GM18526 (cell line): ENCODE results near the gene CCDC112.

Experiments used
- POLR2A ChIP-seq: IDR thresholded peaks from 3 replicates; pipeline ENCODE4 v1.6.1; 2011; ENCODE audit not compliant: insufficient read length; ENCODE audit errors: extremely low read depth

The CCDC112 gene

DNA sequence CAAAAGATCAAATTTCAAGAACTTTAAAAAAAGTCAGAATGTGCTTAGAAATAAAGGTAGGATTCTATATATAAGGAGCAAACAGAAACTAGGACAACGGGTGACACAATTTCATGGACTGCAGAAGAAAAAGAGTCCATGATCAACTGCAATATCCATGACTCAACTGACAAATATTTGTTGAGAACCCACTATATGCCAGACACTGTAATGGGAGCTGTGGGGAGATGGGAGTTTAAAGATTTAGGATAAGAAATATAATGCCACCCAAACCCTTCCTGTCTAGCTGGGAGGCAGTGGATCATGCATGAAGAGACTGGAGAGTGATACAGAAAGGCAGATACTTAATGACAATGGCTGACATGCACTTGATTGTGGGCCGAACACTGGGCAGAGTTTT is 27.6 kb upstream of the CCDC112 start:
- TF ChIP-seq POLR2A = no peak

DNA sequence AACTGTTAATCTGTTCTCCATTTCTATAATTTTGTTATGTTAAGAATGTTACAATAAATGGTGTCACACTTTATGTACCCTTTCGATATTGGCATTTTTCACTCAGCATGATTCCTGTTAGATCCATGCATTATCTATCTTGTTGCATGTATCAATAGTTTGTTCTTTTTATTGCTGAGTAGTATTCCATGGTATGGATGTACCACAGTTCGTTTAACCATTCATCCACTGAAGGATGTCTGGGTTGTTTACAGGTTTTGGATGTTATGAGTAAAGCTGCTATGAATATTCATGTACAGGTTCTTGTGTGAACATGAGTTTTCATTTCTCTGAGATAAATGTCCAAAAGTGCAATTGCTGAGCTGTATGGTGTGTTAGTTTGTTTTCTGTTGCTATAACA is 26.3 kb upstream of the CCDC112 start:
- no peak for TF ChIP-seq POLR2A

DNA sequence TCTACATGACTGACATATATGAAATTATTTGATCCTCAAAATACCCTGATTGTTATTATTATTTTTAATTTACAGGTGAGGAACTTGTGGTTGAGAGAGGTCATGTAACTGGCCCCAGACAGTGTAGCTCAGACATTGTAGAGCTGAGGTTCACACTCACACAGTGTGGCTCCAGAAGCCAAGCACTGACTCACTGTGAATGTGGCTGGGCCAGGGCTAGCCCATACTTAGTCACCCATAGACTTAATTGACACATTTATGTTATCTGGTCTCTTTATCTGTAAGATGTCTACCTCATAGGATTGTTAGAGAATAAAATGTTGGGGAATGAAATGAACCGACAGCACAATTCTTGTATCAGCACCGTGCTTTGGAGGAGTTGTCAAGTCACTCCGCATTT is 24.9 kb upstream of the CCDC112 start:
- TF ChIP-seq POLR2A = no peak

- no peak for TF ChIP-seq POLR2A
Observed at GRCh38 chr5:115320515-115320914, 24.1 kb upstream of the CCDC112 start.

- no peak for TF ChIP-seq POLR2A
Observed at GRCh38 chr5:115320006-115320405, 23.6 kb upstream of the CCDC112 start.

GRCh38 chr5:115319007-115319406 is 22.6 kb upstream of the CCDC112 start:
- no peak for TF ChIP-seq POLR2A

DNA sequence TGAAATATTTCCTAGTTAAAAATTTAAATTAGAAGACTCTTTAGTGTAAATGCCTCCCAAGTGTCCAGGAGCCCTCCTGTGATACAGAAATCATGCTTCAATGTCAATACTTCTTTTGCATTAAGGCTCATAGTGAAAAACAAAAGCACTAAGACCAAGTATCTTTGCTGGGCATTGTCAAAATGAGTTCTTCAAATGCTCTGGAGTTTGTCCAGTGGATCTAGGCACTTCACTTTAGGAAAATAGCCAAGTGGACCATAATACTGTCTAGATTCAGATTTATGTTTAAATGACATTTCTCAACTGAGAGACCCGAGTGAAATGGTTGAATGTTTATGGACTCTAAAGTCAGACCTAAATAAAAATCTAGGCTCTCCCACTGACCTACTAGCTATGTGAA is 21.3 kb upstream of the CCDC112 start:
- no peak for TF ChIP-seq POLR2A

DNA sequence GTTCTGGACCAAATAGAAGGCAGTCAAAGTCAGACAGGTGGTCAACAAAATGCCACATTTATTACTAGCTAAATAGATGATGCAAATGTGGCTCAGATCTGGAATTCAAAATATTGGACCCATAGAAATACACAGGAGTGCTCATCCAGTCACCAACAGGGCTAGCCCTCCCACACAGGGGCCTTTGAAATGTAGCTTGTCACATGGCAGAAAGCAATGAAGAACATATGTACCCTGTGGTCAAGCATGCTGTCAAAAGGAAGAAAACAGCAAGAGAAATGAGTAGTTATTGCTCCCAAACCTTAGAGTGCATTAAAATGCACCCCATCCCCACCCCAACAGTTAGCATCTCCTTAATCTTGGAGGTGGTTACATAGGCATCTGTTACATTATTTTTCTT is 20.9 kb upstream of the CCDC112 start:
- TF ChIP-seq POLR2A = no peak

DNA sequence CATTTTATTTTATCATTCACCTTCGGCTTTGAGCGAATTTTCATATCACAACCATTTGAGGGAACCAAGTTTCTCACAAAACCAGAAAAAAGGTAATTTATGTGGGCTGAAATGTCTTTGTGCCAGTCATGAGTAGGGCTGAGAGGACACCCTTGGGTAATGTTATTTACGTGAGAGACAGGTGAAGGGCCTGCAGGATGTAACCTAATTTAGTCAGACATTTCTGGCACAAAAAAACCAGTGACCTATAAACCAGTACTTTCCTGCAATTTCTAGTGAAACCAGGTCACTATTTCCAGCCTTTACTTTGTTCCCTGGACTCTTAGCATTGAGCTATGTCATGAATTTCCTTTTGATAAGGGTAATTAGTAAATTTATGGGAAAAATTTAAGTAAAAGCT is 17.2 kb upstream of the CCDC112 start:
- no peak for TF ChIP-seq POLR2A

DNA sequence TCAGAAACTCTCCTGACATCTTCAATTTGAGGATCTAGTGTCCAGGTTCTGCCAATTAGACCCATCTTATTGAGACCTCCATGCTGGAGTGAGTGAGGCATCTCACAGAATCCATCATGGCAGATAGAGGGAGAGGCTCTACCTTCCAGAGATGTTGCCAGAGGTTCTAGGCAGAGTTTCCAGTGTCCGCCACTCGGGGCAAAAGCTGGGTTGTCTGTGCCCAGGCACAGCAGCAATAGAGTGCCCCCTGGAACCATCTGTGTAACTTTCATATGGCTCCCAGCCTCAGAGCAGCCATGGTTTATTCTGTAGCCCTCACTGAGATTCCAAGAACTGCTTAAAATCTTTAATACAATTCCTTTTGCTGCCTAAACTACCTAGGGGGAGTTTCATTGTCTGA is 16.6 kb upstream of the CCDC112 start:
- TF ChIP-seq POLR2A = no peak

DNA sequence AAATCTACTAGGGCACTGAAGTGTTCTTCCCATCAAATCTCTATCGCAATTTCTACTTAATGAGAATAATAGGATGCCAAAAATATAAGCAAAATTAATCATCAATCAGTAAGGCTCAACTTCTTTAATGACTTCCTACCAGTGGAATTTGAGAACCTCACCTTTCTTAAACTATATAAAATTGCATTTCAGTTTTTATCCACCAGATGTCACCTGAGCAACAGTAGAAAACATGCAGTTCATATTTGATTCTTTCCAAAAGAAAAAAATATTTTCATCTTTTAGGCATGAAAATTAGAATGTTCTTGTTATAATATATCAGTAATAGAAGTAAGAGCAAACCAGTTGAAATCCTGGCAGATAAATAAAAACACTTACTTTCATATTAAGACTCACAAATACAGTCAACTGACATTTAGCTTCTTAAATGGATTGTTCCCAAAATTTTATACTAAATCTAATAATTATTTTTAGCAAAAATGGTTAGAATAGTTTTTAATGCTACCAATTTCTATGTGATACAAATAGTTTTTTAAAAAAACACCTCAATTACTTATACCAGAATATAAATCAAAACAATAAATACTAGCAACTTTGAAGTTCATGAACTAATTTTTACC is 13.4 kb upstream of the CCDC112 start:
- no peak for TF ChIP-seq POLR2A

DNA sequence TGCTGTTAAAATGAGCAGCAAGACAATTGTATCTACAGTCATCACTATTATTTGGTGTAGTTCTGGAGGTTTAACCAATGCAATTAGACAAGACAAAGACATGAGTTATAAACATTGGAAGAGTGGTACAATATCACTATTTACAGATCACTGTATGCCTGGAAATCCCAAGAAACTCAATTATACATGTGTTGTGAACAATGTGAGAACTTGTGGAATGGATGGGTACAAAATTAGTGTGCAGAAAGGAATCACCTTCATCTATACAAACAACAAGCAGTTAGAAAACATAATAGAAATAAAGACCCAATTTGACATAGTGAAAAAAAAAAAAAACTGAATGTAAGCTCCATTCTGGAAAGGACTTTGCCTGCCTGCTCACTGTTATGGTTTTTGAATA is 12.4 kb upstream of the CCDC112 start:
- no peak for TF ChIP-seq POLR2A

DNA sequence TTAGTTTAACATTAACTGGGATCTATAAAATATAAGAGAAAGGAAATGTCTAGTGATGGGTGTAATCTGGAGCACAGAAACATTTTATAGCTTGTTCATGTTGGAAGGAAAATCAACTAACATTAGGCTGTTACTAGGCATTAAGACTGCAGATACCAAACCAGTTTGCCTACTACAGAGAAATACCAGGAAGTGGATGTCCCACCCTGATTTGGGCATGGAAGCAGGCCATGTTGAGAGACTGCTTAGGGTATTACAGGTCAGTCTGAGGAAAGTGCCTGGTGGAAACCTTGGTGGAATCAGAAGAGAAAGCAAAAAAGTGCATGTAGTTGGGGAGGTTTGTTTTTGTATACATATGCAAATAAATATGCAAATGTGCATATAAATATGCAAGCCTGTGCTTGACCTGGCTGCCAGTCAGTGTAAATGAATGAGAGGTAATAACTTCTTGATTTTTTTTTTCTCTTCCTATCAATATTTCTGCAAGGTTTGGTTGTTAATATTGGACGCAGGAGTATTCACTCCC is 9.6 kb upstream of the CCDC112 start:
- TF ChIP-seq POLR2A = no peak

DNA sequence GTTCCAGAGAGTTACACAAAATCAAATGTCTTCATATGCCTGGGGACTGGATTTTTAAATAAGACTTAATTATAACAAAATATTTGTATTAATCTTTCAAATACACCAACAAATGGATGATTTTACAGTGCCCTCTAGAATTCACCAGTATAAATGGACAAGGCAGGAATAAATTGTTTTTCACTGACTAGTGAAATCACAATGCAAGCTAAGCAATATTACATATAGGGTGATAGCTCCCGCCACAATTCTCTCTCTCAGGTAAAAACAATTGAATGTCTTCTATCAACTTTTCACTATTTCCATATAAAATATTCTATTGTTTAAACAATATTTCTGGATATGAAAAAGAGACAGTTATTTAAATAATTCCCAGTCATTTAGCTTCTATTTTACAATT is 8.0 kb upstream of the CCDC112 start:
- no peak for TF ChIP-seq POLR2A

- TF ChIP-seq POLR2A = no peak
Observed at GRCh38 chr5:115298811-115299210, 2.4 kb upstream of the CCDC112 start.

GRCh38 chr5:115297031-115297430 is 577 bp upstream of the CCDC112 start:
- TF ChIP-seq POLR2A = no peak

GRCh38 chr5:115295777-115296123 is 704 bp downstream of the CCDC112 start:
- TF ChIP-seq POLR2A = no peak
